HCT116 (cell line): ENCODE measurements around the gene TMSB4X. TPM values are rescaled to one million over a fixed set of nuclear protein-coding genes. Genes with fewer than 3 reads are reported as not detected.
"Not testable (repeated sequence)": the region's sequence is repeated elsewhere in the genome, so short reads cannot be mapped to it uniquely, and the experiment has no call there.

Experiments
- ATAC-seq: fragments of 200-7000 bp; cut with Tn5 transposase; 2 replicates; pipeline ENCODE4 v1.9.1; 2020; ENCODE audit warnings: mild to moderate bottlenecking, moderate library complexity
- BruUV-seq: library from RNA; stranded (reverse); fragments of 400-500 nt; replicated peaks from 2 replicates; lab custom pipeline; 2021; lab: Mats Ljungman, UMichigan
- CTCF ChIA-PET: fragments of 300-600 bp; sonication (Branson Sonifier 250); formaldehyde crosslinking; loops from one replicate; lab custom pipeline; 2021; ENCODE audit warnings: antibody characterized with exemption; lab: Charles Lee
- POLR2A ChIA-PET: fragments of 300-600, 350-600 bp; sonication (Branson Sonifier 250); formaldehyde crosslinking; loops from one replicate; lab custom pipeline; 2021; ENCODE audit warnings: antibody characterized with exemption; lab: Charles Lee
- RAD21 ChIA-PET, 2 experiments: fragments of 300-600 bp; sonication (Branson Sonifier 250); formaldehyde crosslinking; loops; one replicate each; lab custom pipeline; 2023; ENCODE audit warnings: low total read pairs in 2 of 2; ENCODE audit not compliant: uncharacterized antibody in 2 of 2, unreplicated experiment in 2 of 2, low non-redundant PET in 1 of 2; lab: Charles Lee
- DNase-seq: peaks from one replicate; pipeline ENCODE4 v3.0.0-alpha.2; 2010; ENCODE audit warnings: low read depth, low spot score
- H2AFZ ChIP-seq: fragments of 200-600 bp; shearing (Covaris generic), sonication (generic); 2 replicates; pipeline ENCODE4 v1.6.1; 2017; ENCODE audit warnings: low read depth, mixed run types, mixed read lengths, antibody characterized with exemption, low read length; ENCODE audit not compliant: poor library complexity, severe bottlenecking
- H3K27ac ChIP-seq: 2 replicates; pipeline ENCODE4 v1.5.1; 2012; ENCODE audit warnings: low read depth, low read length
- H3K27me3 ChIP-seq: fragments of 200-600 bp; sonication (generic); 2 replicates; pipeline ENCODE4 v1.6.1; 2016; ENCODE audit warnings: mixed run types, low read length, mixed read lengths; ENCODE audit not compliant: insufficient read depth
- H3K36me3 ChIP-seq, 2 experiments: fragments of 200-500 bp in 1 of 2; fragments of 200-600 bp in 1 of 2; sonication (Bioruptor generic) in 1 of 2; sonication (generic) in 1 of 2; 2 replicates each; pipeline versions ENCODE4 v1.5.1 to v1.6.1; 2014 to 2016; ENCODE audit warnings: low read length in 2 of 2, inconsistent platforms in 1 of 2, mixed read lengths in 1 of 2, mixed run types in 1 of 2; ENCODE audit not compliant: insufficient read depth in 2 of 2, control insufficient read depth in 1 of 2
- H3K4me1 ChIP-seq, 2 experiments: fragments of 200-600 bp in 1 of 2; sonication (generic) in 1 of 2; 2 replicates each; pipeline versions ENCODE4 v1.5.1 to v1.6.1; 2012 to 2017; ENCODE audit warnings: low read length in 2 of 2, inconsistent platforms in 1 of 2, mild to moderate bottlenecking in 1 of 2, mixed read lengths in 1 of 2, mixed run types in 1 of 2, moderate library complexity in 1 of 2; ENCODE audit not compliant: insufficient read depth in 2 of 2, control insufficient read depth in 1 of 2
- H3K4me2 ChIP-seq: fragments of 200-600 bp; sonication (generic); 2 replicates; pipeline ENCODE4 v1.6.1; 2017; ENCODE audit warnings: mixed run types, low read length, mixed read lengths
- H3K4me3 ChIP-seq, 2 experiments: fragments of 200-600 bp in 1 of 2; sonication (generic) in 1 of 2; replicated peaks in 1 of 2; 2 replicates each; pipeline ENCODE4 v1.5.1; 2011 to 2016; ENCODE audit warnings: low read length in 2 of 2, control low read depth in 1 of 2, low read depth in 1 of 2, mild to moderate bottlenecking in 1 of 2, mixed read lengths in 1 of 2, mixed run types in 1 of 2
- H3K79me2 ChIP-seq: fragments of 200-600 bp; sonication (generic); 2 replicates; pipeline ENCODE4 v1.6.1; 2017; ENCODE audit warnings: mild to moderate bottlenecking, mixed run types, low read length, moderate library complexity, mixed read lengths; ENCODE audit not compliant: insufficient read depth
- H3K9ac ChIP-seq: fragments of 200-600 bp; sonication (generic); 2 replicates; pipeline ENCODE4 v1.6.1; 2016; ENCODE audit warnings: low read length, mixed read lengths
- H3K9me2 ChIP-seq: fragments of 200-600 bp; sonication (generic), shearing (Covaris generic); 2 replicates; pipeline ENCODE4 v1.6.1; 2017; ENCODE audit warnings: mixed run types, mild to moderate bottlenecking, moderate library complexity; ENCODE audit not compliant: insufficient read depth
- H3K9me3 ChIP-seq, 2 experiments: fragments of 200-500 bp in 1 of 2; fragments of 200-600 bp in 1 of 2; sonication (Bioruptor generic) in 1 of 2; sonication (generic) in 1 of 2; 2 replicates each; pipeline ENCODE4 v1.6.1; 2014 to 2017; ENCODE audit warnings: low read length in 2 of 2, mixed read lengths in 2 of 2, inconsistent platforms in 1 of 2, low read depth in 1 of 2, mild to moderate bottlenecking in 1 of 2, mixed run types in 1 of 2, moderate library complexity in 1 of 2; ENCODE audit not compliant: control insufficient read depth in 1 of 2, insufficient read depth in 1 of 2
- H4K20me1 ChIP-seq: fragments of 200-600 bp; sonication (generic), shearing (Covaris generic); 2 replicates; pipeline ENCODE4 v1.6.1; 2017; ENCODE audit warnings: mixed run types, mild to moderate bottlenecking, moderate library complexity; ENCODE audit not compliant: insufficient read depth
- CEBPB ChIP-seq: IDR thresholded peaks from 2 replicates; pipeline ENCODE4 v1.6.1; 2012; ENCODE audit warnings: low read depth
- ELF1 ChIP-seq: IDR thresholded peaks from 2 replicates; pipeline ENCODE4 v1.6.1; 2012; ENCODE audit warnings: low read depth, borderline replicate concordance
- EZH2 ChIP-seq: fragments of 200-600 bp; sonication (generic); IDR thresholded peaks from 2 replicates; pipeline ENCODE4 v1.6.1; 2017; ENCODE audit warnings: antibody characterized with exemption, mixed run types
- EZH2phosphoT487 ChIP-seq: fragments of 200-600 bp; IDR thresholded peaks from 2 replicates; pipeline ENCODE4 v1.6.1; 2018; ENCODE audit warnings: antibody characterized with exemption, borderline replicate concordance
- POLR2A ChIP-seq: IDR thresholded peaks from 2 replicates; pipeline ENCODE4 v1.7.0; 2011; ENCODE audit warnings: borderline replicate concordance; ENCODE audit not compliant: insufficient read depth, insufficient read length; ENCODE audit errors: extremely low read depth
- REST ChIP-seq: IDR thresholded peaks from 2 replicates; pipeline ENCODE4 v1.6.1; 2012; ENCODE audit warnings: low read depth
- SP1 ChIP-seq: IDR thresholded peaks from 2 replicates; pipeline ENCODE4 v1.6.1; 2012; ENCODE audit warnings: low read depth
- SRF ChIP-seq: IDR thresholded peaks from 2 replicates; pipeline ENCODE4 v1.6.1; 2012; ENCODE audit warnings: low read depth
- TCF7L2 ChIP-seq: IDR thresholded peaks from 2 replicates; pipeline ENCODE4 v1.7.0; 2011; ENCODE audit warnings: borderline replicate concordance, inconsistent platforms; ENCODE audit not compliant: insufficient read depth, insufficient read length; ENCODE audit errors: extremely low read depth
- ZFX ChIP-seq: fragments of 450-650 bp; IDR thresholded peaks from 2 replicates; pipeline ENCODE4 v1.6.1; 2017
- intact Hi-C: fragments of 100-400 bp; cut with micrococcal nuclease; formaldehyde crosslinking; loops from 2 replicates; pipeline ENCODE4 v1.10.0; 2022
- total RNA-seq: library from RNA; stranded (reverse); gene quantifications from one replicate; pipeline ENCODE4 v1.2.1, GENCODE V29; 2021; ENCODE audit not compliant: unreplicated experiment
- TF ChIP-seq, protein P1 (sequence below): IDR thresholded peaks from 2 replicates; pipeline ENCODE4 v1.6.1; 2012

The TMSB4X gene
- total RNA-seq, 1 experiment from 2014 or later = 407 TPM

DNA sequence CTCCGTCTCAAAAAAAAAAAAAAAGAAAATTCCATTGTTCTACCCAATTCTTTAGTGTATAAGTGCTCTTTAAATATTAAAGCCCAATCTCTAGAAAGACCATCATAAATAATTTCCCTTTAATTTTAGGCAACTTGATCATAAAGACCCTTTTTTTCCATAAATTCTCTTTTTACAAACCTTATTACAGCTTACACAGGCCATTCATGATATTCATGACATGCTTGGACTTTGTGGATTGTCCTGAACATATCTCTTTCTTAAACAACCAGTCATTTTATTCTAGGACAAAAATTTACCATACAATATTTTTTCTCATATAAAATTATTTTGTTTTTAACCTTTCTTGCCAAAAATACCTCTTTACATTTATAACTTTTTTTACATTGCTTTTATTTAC, 38.0 kb upstream of the TMSB4X start:
- no TSS peak for BruUV-seq
- RAD21 ChIA-PET = no interaction called here
- no peak for DNase-seq

DNA sequence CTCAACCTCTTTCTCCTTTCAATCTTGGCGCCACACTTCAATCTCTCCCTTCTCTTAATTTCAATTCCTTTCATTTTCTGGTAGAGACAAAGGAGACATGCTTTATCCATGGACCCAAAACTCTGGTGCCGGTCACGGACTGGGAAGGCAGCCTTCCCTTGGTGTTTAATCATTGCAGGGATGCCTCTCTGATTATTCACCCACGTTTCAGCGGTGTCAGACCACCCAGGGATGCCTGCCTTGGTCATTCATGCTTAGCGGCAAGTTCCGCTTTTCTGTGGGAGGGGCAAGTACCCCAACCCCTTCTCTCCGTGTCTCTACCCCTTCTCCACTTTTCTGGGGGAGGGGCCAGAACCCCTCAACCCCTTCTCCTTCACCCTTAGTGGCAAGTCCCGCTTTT, 34.4 kb upstream of the TMSB4X start:
- H3K79me2 ChIP-seq, H3K27me3 ChIP-seq, H3K27ac ChIP-seq, H3K4me1 ChIP-seq, DNase-seq, ATAC-seq, H2AFZ ChIP-seq, H4K20me1 ChIP-seq, BruUV-seq, CTCF ChIA-PET, POLR2A ChIA-PET, H3K9ac ChIP-seq, H3K4me3 ChIP-seq, H3K9me2 ChIP-seq, H3K9me3 ChIP-seq, RAD21 ChIA-PET, H3K36me3 ChIP-seq, H3K4me2 ChIP-seq: not testable (repeated sequence)
- intact Hi-C loops = loop anchor here (10.0 kb wide), 1 partner anchor 704 kb away; no protein-coding TSS in a partner anchor

More for the DNA sequence above, 38.0 kb upstream of the TMSB4X start:
- Histone ChIP-seq H3K4me3 (no peak overlapping the region), H3K79me2 (no peaks in the 10 kb centered on the region), H2AFZ (no peak overlapping the region), H3K36me3 (no peaks in the 10 kb centered on the region), H3K27ac (no peak overlapping the region), H4K20me1 (no peaks in the 10 kb centered on the region), H3K27me3 (no peaks in the 10 kb centered on the region), H3K4me1 (no peaks in the 10 kb centered on the region), H3K9me3 (no peaks in the 10 kb centered on the region), H3K4me2 (no peak overlapping the region), H3K9me2 (no peaks in the 10 kb centered on the region), H3K9ac (no peak overlapping the region)
- POLR2A ChIA-PET = no interaction called here
- intact Hi-C loops = no loop called here
- CTCF ChIA-PET = no interaction called here
- no peak for ATAC-seq
- TF ChIP-seq, protein P1, sequence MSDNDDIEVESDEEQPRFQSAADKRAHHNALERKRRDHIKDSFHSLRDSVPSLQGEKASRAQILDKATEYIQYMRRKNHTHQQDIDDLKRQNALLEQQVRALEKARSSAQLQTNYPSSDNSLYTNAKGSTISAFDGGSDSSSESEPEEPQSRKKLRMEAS = no peak
- no peak for TF ChIP-seq EZH2phosphoT487
- TF ChIP-seq ELF1 = no peak
- TF ChIP-seq SP1 = no peak
- TF ChIP-seq ZFX = no peak
- no peak for TF ChIP-seq TCF7L2
- no peak for TF ChIP-seq SRF
- no peak for TF ChIP-seq POLR2A
- TF ChIP-seq REST = no peak
- no peak for TF ChIP-seq CEBPB
- TF ChIP-seq EZH2 = no peak

- H3K27me3 ChIP-seq, H2AFZ ChIP-seq, H4K20me1 ChIP-seq, H3K4me2 ChIP-seq, H3K4me3 ChIP-seq, BruUV-seq, H3K9me2 ChIP-seq, H3K9me3 ChIP-seq, ATAC-seq, CTCF ChIA-PET, DNase-seq, H3K79me2 ChIP-seq, POLR2A ChIA-PET, H3K9ac ChIP-seq, RAD21 ChIA-PET, H3K27ac ChIP-seq, H3K36me3 ChIP-seq: not testable (repeated sequence)
- intact Hi-C loops = loop anchor here (10.0 kb wide), 1 partner anchor 701 kb away; no protein-coding TSS in a partner anchor
- H3K4me1 ChIP-seq = peaks cover 9 to 11% of the 10 kb centered on the region in 2 experiments; a peak in 2 of 4 replicates
These were observed 31.3 kb upstream of the TMSB4X start for GRCh38 chrX:12943592-12943991.
